ENCODE data around the gene MAD1L1. TPM values are rescaled to one million over a fixed set of nuclear protein-coding genes. Genes with fewer than 3 reads are reported as not detected.

MAD1L1 gene
- total and polyA plus RNA-seq, 2 donors (not counting 3 experiments of a cell fraction or from before 2014, with no cell fraction given) = 34.1 to 42.3 TPM

DNA sequence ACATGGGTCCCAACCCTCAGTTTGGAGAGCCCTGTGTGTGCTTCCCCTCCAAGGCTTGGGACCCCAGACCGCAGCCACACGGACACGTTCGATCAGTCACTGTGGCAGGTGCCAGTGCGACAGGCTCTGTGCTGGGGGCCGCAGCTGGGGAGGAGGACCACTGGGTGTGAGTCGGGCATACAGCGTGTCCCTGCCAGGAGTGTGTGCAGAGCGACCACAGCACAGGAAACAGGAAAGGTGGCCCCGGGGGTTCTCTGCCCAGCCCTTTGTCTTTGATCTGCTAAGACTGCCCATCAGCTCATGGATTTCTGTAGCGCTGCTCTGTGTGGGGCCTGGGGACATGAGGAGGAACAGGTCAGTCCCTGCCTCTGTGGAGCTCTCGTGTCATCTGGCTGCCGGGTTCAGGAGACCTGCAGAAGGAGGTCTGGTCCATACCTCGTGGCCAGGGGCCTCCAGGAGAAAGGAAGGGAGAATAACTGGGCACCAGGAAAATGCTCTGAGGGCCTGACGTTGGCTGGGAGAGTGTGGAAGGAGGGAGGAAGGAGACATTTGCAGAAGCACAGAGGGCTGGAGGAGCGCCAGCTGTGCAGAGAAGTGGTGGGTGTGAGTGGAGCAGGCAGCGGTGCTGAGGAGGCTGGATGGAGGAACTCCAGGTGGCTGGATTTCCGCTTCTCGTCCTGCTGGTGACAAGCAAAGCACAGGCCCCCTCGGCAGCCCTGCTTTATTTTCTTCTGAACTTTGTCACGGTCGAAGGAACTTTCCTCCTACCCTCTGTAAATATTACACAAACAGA, 13.3 kb upstream of the MAD1L1 start:
- TF ChIP-seq JUN (IDR thresholded peaks at IDR 0.05; ENCODE audit: borderline replicate concordance, insufficient read depth, insufficient read length, low read depth) (no peak), FOS (IDR thresholded peaks at IDR 0.05; ENCODE audit: borderline replicate concordance, insufficient read depth, low read length) (no peak), EZH2 (IDR thresholded peaks at IDR 0.05; ENCODE audit: borderline replicate concordance, low read depth, low read length, severe bottlenecking) (no peak), MYC (IDR thresholded peaks at IDR 0.05; ENCODE audit: low read depth, low read length) (no peak), POLR2AphosphoS5 (IDR thresholded peaks at IDR 0.05; ENCODE audit: insufficient read depth, low read depth, low read length) (no peak), POLR2A (IDR thresholded peaks at IDR 0.05; ENCODE audit: low read depth, low read length) (no peak), MAX (IDR thresholded peaks at IDR 0.05; ENCODE audit: insufficient read depth, insufficient read length) (no peak), GATA2 (IDR thresholded peaks at IDR 0.05; ENCODE audit: insufficient read depth, insufficient read length, low read depth, low read length) (no peak)
- TF ChIP-seq, protein P1, sequence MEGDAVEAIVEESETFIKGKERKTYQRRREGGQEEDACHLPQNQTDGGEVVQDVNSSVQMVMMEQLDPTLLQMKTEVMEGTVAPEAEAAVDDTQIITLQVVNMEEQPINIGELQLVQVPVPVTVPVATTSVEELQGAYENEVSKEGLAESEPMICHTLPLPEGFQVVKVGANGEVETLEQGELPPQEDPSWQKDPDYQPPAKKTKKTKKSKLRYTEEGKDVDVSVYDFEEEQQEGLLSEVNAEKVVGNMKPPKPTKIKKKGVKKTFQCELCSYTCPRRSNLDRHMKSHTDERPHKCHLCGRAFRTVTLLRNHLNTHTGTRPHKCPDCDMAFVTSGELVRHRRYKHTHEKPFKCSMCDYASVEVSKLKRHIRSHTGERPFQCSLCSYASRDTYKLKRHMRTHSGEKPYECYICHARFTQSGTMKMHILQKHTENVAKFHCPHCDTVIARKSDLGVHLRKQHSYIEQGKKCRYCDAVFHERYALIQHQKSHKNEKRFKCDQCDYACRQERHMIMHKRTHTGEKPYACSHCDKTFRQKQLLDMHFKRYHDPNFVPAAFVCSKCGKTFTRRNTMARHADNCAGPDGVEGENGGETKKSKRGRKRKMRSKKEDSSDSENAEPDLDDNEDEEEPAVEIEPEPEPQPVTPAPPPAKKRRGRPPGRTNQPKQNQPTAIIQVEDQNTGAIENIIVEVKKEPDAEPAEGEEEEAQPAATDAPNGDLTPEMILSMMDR (IDR thresholded peaks at IDR 0.05; ENCODE audit: extremely low read depth in 1 of 2, insufficient read depth in 1 of 2, low read depth in 1 of 2, low read length in 2 of 2) = no peak
- Histone ChIP-seq H3K27ac (ENCODE audit: insufficient read depth, low read depth, low read length) (no peak overlapping the region), H3K4me3 (replicated peaks in 1 of 3; ENCODE audit: insufficient read depth in 1 of 3, low read depth in 1 of 3, low read length in 3 of 3) (no peak overlapping the region), H3K4me2 (ENCODE audit: insufficient read depth, low read length) (no peak overlapping the region), H2AFZ (ENCODE audit: low read depth, low read length) (no peak overlapping the region), H3K79me2 (ENCODE audit: control insufficient read depth, insufficient read depth, low read length) (peaks cover 5% of the 10 kb centered on the region), H3K36me3 (ENCODE audit: control insufficient read depth in 2 of 2, extremely low read depth in 1 of 2, insufficient read depth in 2 of 2, low read length in 2 of 2) (no peaks in the 10 kb centered on the region), H3K9me1 (replicated peaks; ENCODE audit: control insufficient read depth, extremely low read depth, insufficient read depth, low read length) (no peaks in the 10 kb centered on the region), H3K9ac (replicated peaks; ENCODE audit: extremely low read depth, insufficient read depth, low read length) (no peak overlapping the region), H3K4me1 (ENCODE audit: control insufficient read depth, extremely low read depth, insufficient read depth, low read length) (peaks cover 23% of the 10 kb centered on the region), H4K20me1 (replicated peaks; ENCODE audit: control insufficient read depth, extremely low read depth, insufficient read depth, low read length) (no peaks in the 10 kb centered on the region), H3K27me3 (ENCODE audit: control insufficient read depth in 2 of 2, insufficient read depth in 2 of 2, low read length in 2 of 2) (no peaks in the 10 kb centered on the region), H3K9me3 (replicated peaks; ENCODE audit: control insufficient read depth, insufficient read depth, low read length) (no peaks in the 10 kb centered on the region)
- ChIA-PET POLR2A (no interaction called here), CTCF (interaction anchor here (1.1 to 2.4 kb wide), 2 partner anchors 11 to 102 kb away, joined by 4 to 25 read pairs; no protein-coding TSS in a partner anchor)
- no peak for DNase-seq (ENCODE audit: low read depth, low spot score)
- no peak for FAIRE-seq
- BruUV-seq (replicated peaks) = no TSS peak
- intact Hi-C loops (cut with micrococcal nuclease) (no loop called here), dilution Hi-C loops (cut with MboI; ENCODE audit: extremely low pct_ligation_motif_present, low sequenced_read_pairs) (no loop called here)
